Fibroblast of pulmonary artery (primary cell): ENCODE results near the gene UQCRC1.
"Not testable (repeated sequence)": the region's sequence is repeated elsewhere in the genome, so short reads cannot be mapped to it uniquely, and the experiment has no call there.

Experiments used
- DNase-seq: peaks from one replicate; pipeline ENCODE4 v3.0.0-alpha.2; 2010; ENCODE audit warnings: low read depth
- H3K4me3 ChIP-seq: replicated peaks from 2 replicates; pipeline ENCODE4 v1.5.1; 2011; ENCODE audit warnings: low read depth, mild to moderate bottlenecking, control low read depth, low read length, moderate library complexity
- CTCF ChIP-seq: IDR thresholded peaks from 2 replicates; pipeline ENCODE4 v1.5.1; 2011; ENCODE audit warnings: mild to moderate bottlenecking, control low read depth, low read length, inconsistent platforms; ENCODE audit errors: missing control alignments

UQCRC1 gene

DNA sequence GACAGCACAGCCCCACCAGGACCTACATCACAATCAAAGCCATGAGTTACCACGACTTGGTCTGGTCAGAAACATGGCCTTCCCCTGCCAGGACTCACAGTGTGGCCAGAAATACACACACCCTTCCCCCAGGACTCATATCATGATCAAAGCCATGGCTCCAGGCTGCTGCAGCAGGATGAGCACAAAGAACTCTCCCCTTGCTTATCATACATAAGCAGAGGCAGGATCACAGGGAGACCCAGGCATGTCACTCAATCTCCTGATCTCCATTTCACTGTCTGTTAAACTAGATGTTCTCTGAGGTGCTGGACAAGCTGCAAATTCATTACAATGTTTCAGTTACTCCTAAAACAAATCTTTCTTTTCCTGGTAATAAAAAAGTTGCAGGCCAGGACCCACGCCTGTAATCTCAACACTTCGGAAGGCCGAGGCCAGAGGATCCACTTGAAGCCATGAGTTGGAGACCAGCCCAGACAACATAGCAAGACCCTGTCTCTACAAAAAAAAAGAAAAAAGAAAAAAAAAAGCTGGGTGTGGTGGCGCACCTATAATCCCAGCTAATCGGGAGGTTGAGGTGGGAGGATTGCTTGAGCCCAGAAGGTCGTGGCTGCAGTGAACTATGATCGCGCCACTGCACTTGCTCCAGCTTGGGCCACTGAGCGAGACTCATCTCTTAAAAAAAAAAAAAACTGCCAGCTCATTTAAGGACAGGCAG, 54.1 kb downstream of the UQCRC1 start:
- no peak for TF ChIP-seq CTCF
- no peak overlapping the region for H3K4me3 ChIP-seq
- DNase-seq: no peak

- H3K4me3 ChIP-seq: no peak overlapping the region
These were observed 55.3 kb downstream of the UQCRC1 start for GRCh38 chr3:48553886-48554845.

GRCh38 chr3:48553361-48553760, 56.1 kb downstream of the UQCRC1 start:
- no peak for DNase-seq
- H3K4me3 ChIP-seq: no peak overlapping the region
- no peak for TF ChIP-seq CTCF

More at GRCh38 chr3:48553886-48554845, 55.3 kb downstream of the UQCRC1 start:
- no peak for DNase-seq
- TF ChIP-seq CTCF: no peak

- no peak overlapping the region for H3K4me3 ChIP-seq
- no peak for DNase-seq
- TF ChIP-seq CTCF: no peak
These were observed 57.1 kb downstream of the UQCRC1 start for GRCh38 chr3:48552111-48552951.

- H3K4me3 ChIP-seq, DNase-seq: not testable (repeated sequence)
These were observed 57.8 kb downstream of the UQCRC1 start for GRCh38 chr3:48551651-48552050.
